SK-N-SH treated with all-trans-retinoic acid at 6 μM for 48 hours (cell line): ENCODE results near the gene PRKCE.

ENCODE experiments used
- ATAC-seq: fragments of 200-7000 bp; cut with Tn5 transposase; 3 replicates; pipeline ENCODE4 v1.9.1; 2020; ENCODE audit warnings: mild to moderate bottlenecking, moderate library complexity
- ARNTL ChIP-seq: fragments of 450-650 bp; formaldehyde crosslinking; IDR thresholded peaks from 2 replicates; pipeline ENCODE4 v1.5.0; 2020; ENCODE audit warnings: low read depth, mild to moderate bottlenecking, moderate library complexity, borderline replicate concordance
- BACH2 ChIP-seq: fragments of 250-450 bp; sonication (Bioruptor Pico); IDR thresholded peaks from 2 replicates; pipeline ENCODE4 v1.9.0; 2021; ENCODE audit warnings: mild to moderate bottlenecking, borderline replicate concordance
- CREB5 ChIP-seq: fragments of 250-450 bp; sonication (Bioruptor Pico); IDR thresholded peaks from 2 replicates; pipeline ENCODE4 v1.5.1; 2020; ENCODE audit warnings: low read depth, mild to moderate bottlenecking, moderate library complexity
- CSDC2 ChIP-seq: fragments of 250-450 bp; sonication (Bioruptor Pico); IDR thresholded peaks from 2 replicates; pipeline ENCODE4 v1.5.0; 2020; ENCODE audit warnings: mild to moderate bottlenecking, moderate library complexity
- CSRNP3 ChIP-seq: fragments of 250-450 bp; sonication (Bioruptor Pico); IDR thresholded peaks from 2 replicates; pipeline ENCODE4 v1.5.1; 2021; ENCODE audit warnings: mild to moderate bottlenecking, moderate library complexity
- ESRRG ChIP-seq: fragments of 250-450 bp; sonication (Bioruptor Pico); IDR thresholded peaks from 2 replicates; pipeline ENCODE4 v1.6.1; 2021; ENCODE audit warnings: mild to moderate bottlenecking
- GLIS3 ChIP-seq: fragments of 250-450 bp; sonication (Bioruptor Pico); IDR thresholded peaks from 2 replicates; pipeline ENCODE4 v1.5.0; 2020; ENCODE audit warnings: mild to moderate bottlenecking, moderate library complexity
- ISL1 ChIP-seq: fragments of 250-450 bp; sonication (Bioruptor Pico); IDR thresholded peaks from 2 replicates; pipeline ENCODE4 v2.1.2; 2022; ENCODE audit warnings: mild to moderate bottlenecking, moderate library complexity
- PATZ1 ChIP-seq: fragments of 250-450 bp; sonication (Bioruptor Pico); IDR thresholded peaks from 2 replicates; pipeline ENCODE4 v1.8.0; 2020; ENCODE audit warnings: mild to moderate bottlenecking, moderate library complexity, borderline replicate concordance
- POU6F1 ChIP-seq: fragments of 250-450 bp; sonication (Bioruptor Pico); IDR thresholded peaks from 2 replicates; pipeline ENCODE4 v1.8.0; 2021; ENCODE audit warnings: low read depth, mild to moderate bottlenecking, moderate library complexity, borderline replicate concordance
- PPARA ChIP-seq: fragments of 250-450 bp; sonication (Bioruptor Pico); IDR thresholded peaks from 2 replicates; pipeline ENCODE4 v1.5.0; 2020; ENCODE audit warnings: mild to moderate bottlenecking, borderline replicate concordance
- RARB ChIP-seq: fragments of 250-450 bp; sonication (Bioruptor Pico); IDR thresholded peaks from 2 replicates; pipeline ENCODE4 v1.8.0; 2021; ENCODE audit warnings: mild to moderate bottlenecking, moderate library complexity
- SNAI2 ChIP-seq: fragments of 250-450 bp; sonication (Bioruptor Pico); IDR thresholded peaks from 2 replicates; pipeline ENCODE4 v1.5.0; 2020; ENCODE audit warnings: mild to moderate bottlenecking, moderate library complexity
- TCF4 ChIP-seq: fragments of 250-450 bp; sonication (Bioruptor Pico); IDR thresholded peaks from 2 replicates; pipeline ENCODE4 v1.8.0; 2021; ENCODE audit warnings: mild to moderate bottlenecking, moderate library complexity, borderline replicate concordance
- TSHZ2 ChIP-seq: fragments of 250-450 bp; sonication (Bioruptor Pico); IDR thresholded peaks from 2 replicates; pipeline ENCODE4 v1.5.0; 2020; ENCODE audit warnings: mild to moderate bottlenecking, moderate library complexity
- ZFP3 ChIP-seq: fragments of 250-450 bp; sonication (Bioruptor Pico); IDR thresholded peaks from 2 replicates; pipeline ENCODE4 v1.5.0; 2020; ENCODE audit warnings: mild to moderate bottlenecking, moderate library complexity
- ZFP30 ChIP-seq: fragments of 450-650 bp; formaldehyde crosslinking; IDR thresholded peaks from 2 replicates; pipeline ENCODE4 v1.5.0; 2022; ENCODE audit warnings: mild to moderate bottlenecking, moderate library complexity
- ZNF565 ChIP-seq: fragments of 450-650 bp; formaldehyde crosslinking; conservative IDR thresholded peaks from 2 replicates; pipeline ENCODE4 v1.5.0; 2020; ENCODE audit warnings: low read depth, mild to moderate bottlenecking, moderate library complexity
- ZNF70 ChIP-seq: fragments of 450-650 bp; formaldehyde crosslinking; IDR thresholded peaks from 2 replicates; pipeline ENCODE4 v1.5.0; 2020; ENCODE audit warnings: mild to moderate bottlenecking, moderate library complexity
- ZNF8 ChIP-seq: fragments of 450-650 bp; formaldehyde crosslinking; IDR thresholded peaks from 2 replicates; pipeline ENCODE4 v1.5.0; 2020; ENCODE audit warnings: mild to moderate bottlenecking, moderate library complexity

The PRKCE gene

GRCh38 chr2:46170611-46171350 is 519.3 kb downstream of the PRKCE start:
- TF ChIP-seq PATZ1 (CRISPR knock-in tag) = no peak
- no peak for TF ChIP-seq GLIS3
- TF ChIP-seq ARNTL = no peak
- TF ChIP-seq CSRNP3 (CRISPR knock-in tag) = no peak
- TF ChIP-seq ZFP30 (CRISPR knock-in tag) = no peak
- no peak for TF ChIP-seq BACH2 (CRISPR knock-in tag)
- no peak for TF ChIP-seq RARB
- TF ChIP-seq CSDC2 = no peak
- TF ChIP-seq CREB5 (CRISPR knock-in tag) = no peak
- TF ChIP-seq ZFP3 (CRISPR knock-in tag) = no peak
- no peak for TF ChIP-seq ZNF70 (CRISPR knock-in tag)
- TF ChIP-seq ZNF565 (CRISPR knock-in tag) = no peak
- TF ChIP-seq SNAI2 (CRISPR knock-in tag) = no peak
- peak; percentile 46 for ATAC-seq

GRCh38 chr2:46171411-46171953 is 520.0 kb downstream of the PRKCE start:
- TF ChIP-seq TCF4 (CRISPR knock-in tag) (no peak), ZFP3 (CRISPR knock-in tag) (no peak), CSDC2 (no peak), ZNF8 (CRISPR knock-in tag) (no peak), ARNTL (no peak)
- TF ChIP-seq, all 23 proteins: peak for 0
- peak; percentile 88 for ATAC-seq

GRCh38 chr2:46171996-46172546 is 520.6 kb downstream of the PRKCE start:
- peak; percentile 53 for ATAC-seq
- TF ChIP-seq TSHZ2 (CRISPR knock-in tag) = no peak
- TF ChIP-seq TCF4 (CRISPR knock-in tag) = no peak
- no peak for TF ChIP-seq ESRRG (CRISPR knock-in tag)
- TF ChIP-seq ZFP3 (CRISPR knock-in tag) = no peak
- TF ChIP-seq PPARA = no peak
- TF ChIP-seq BACH2 (CRISPR knock-in tag) = no peak
- TF ChIP-seq PATZ1 (CRISPR knock-in tag) = no peak
- TF ChIP-seq ISL1 (CRISPR knock-in tag) = no peak
- no peak for TF ChIP-seq ARNTL
- TF ChIP-seq POU6F1 (CRISPR knock-in tag) = no peak
- TF ChIP-seq CREB5 (CRISPR knock-in tag) = no peak
- no peak for TF ChIP-seq ZNF8 (CRISPR knock-in tag)
- no peak for TF ChIP-seq RARB
